HG03432 (cell line): ENCODE results near the gene IFNW1.
A peak's percentile ranks its signal among the peaks of the same experiment; 100 is the strongest.
"Not testable (repeated sequence)": the region's sequence is repeated elsewhere in the genome, so short reads cannot be mapped to it uniquely, and the experiment has no call there.

ENCODE experiments used
- ATAC-seq: cut with Tn5 transposase; IDR thresholded peaks from one replicate; pipeline ENCODE4 v1.9.1; 2021; ENCODE audit warnings: mild to moderate bottlenecking, moderate library complexity; ENCODE audit not compliant: unreplicated experiment

Gene IFNW1

GRCh38 chr9:21141427-21141882, at the start of gene IFNW1:
Gene IFNW1 (minus strand): TSS chr9:21141832. CDS start chr9:21141570, 262 bp downstream.
- peak; percentile 75 for ATAC-seq

GRCh38 chr9:21187487-21187886, 45.9 kb upstream of the IFNW1 start, which contains the start of gene IFNA4:
Gene IFNA4 (minus strand): TSS chr9:21187587. CDS start chr9:21187531, 56 bp downstream.
- not testable (repeated sequence) for ATAC-seq

GRCh38 chr9:21182810-21183736, 41.4 kb upstream of the IFNW1 start:
- peak; percentile 97 for ATAC-seq

GRCh38 chr9:21174671-21175070, 33.0 kb upstream of the IFNW1 start:
- ATAC-seq, result no peak

- no peak for ATAC-seq
Observed at GRCh38 chr9:21172156-21172555, 30.5 kb upstream of the IFNW1 start.

GRCh38 chr9:21171351-21171750, 29.7 kb upstream of the IFNW1 start:
- no peak for ATAC-seq

- ATAC-seq, result not testable (repeated sequence)
Observed at GRCh38 chr9:21166560-21166959, 24.9 kb upstream of the IFNW1 start, which contains the start of gene IFNA21. Gene IFNA21 (minus strand): TSS chr9:21166660. CDS start chr9:21166612, 48 bp downstream.

GRCh38 chr9:21165516-21165915, 23.9 kb upstream of the IFNW1 start:
- no peak for ATAC-seq

- peak; percentile 99 for ATAC-seq
Observed at GRCh38 chr9:21160178-21160577, 18.5 kb upstream of the IFNW1 start.

- no peak for ATAC-seq
Observed at GRCh38 chr9:21155501-21155900, 13.9 kb upstream of the IFNW1 start.

GRCh38 chr9:21154018-21154608, 12.5 kb upstream of the IFNW1 start:
- ATAC-seq, result peak; percentile 93

GRCh38 chr9:21153336-21154017, 11.8 kb upstream of the IFNW1 start:
- peak; percentile 46 for ATAC-seq

- ATAC-seq, result peak; percentile 71
Observed at GRCh38 chr9:21144603-21145002, 3.0 kb upstream of the IFNW1 start.

- no peak for ATAC-seq
Observed at GRCh38 chr9:21137020-21137419, 4.6 kb downstream of the IFNW1 start.

GRCh38 chr9:21135736-21136135, 5.9 kb downstream of the IFNW1 start:
- ATAC-seq, result no peak

GRCh38 chr9:21128186-21128585, 13.4 kb downstream of the IFNW1 start:
- ATAC-seq, result not testable (repeated sequence)

GRCh38 chr9:21121595-21122251, 19.9 kb downstream of the IFNW1 start:
- ATAC-seq, result peak; percentile 65

- ATAC-seq, result peak; percentile 81
Observed at GRCh38 chr9:21121079-21121478, 20.6 kb downstream of the IFNW1 start.

- ATAC-seq, result peak; percentile 46
Observed at GRCh38 chr9:21119093-21119770, 22.4 kb downstream of the IFNW1 start.

- no peak for ATAC-seq
Observed at GRCh38 chr9:21114311-21114710, 27.3 kb downstream of the IFNW1 start.
